ENCODE measurements around the gene RELN. TPM values are rescaled to one million over a fixed set of nuclear protein-coding genes. Genes with fewer than 3 reads are reported as not detected.
"Not testable (repeated sequence)": the region's sequence is repeated elsewhere in the genome, so short reads cannot be mapped to it uniquely, and the experiment has no call there.

RELN gene
- total RNA-seq, 6 donors from 2014 or later = 1.1 to 3.6 (median 2.6) TPM; not detected in 1

GRCh38 chr7:103915680-103916357 is 73.6 kb downstream of the RELN start:
- Histone ChIP-seq H3K4me3 (no peak overlapping the region), H3K4me1 (no peaks in the 10 kb centered on the region), H3K27me3 (no peaks in the 10 kb centered on the region), H3K27ac (no peak overlapping the region), H3K36me3 (no peaks in the 10 kb centered on the region), H3K9me3 (no peaks in the 10 kb centered on the region)
- TF ChIP-seq CTCF (IDR thresholded peaks at IDR 0.05) (no peak), POLR2AphosphoS5 (IDR thresholded peaks at IDR 0.05) (no peak), EP300 (IDR thresholded peaks at IDR 0.05) (no peak), POLR2A (IDR thresholded peaks at IDR 0.05) (no peak)
- ATAC-seq (ENCODE audit: low FRiP score in 2 of 2) = no peak
- DNase-seq = no peak
- WGBS, 2 donors = 64 to 69% methylated on average over 1 of the region's 1 CpG

GRCh38 chr7:103914147-103914899 is 75.1 kb downstream of the RELN start:
- Histone ChIP-seq H3K36me3 (no peaks in the 10 kb centered on the region), H3K4me3 (no peak overlapping the region), H3K27me3 (no peaks in the 10 kb centered on the region), H3K27ac (no peak overlapping the region), H3K4me1 (no peaks in the 10 kb centered on the region), H3K9me3 (no peaks in the 10 kb centered on the region)
- DNase-seq (no peak), ATAC-seq (ENCODE audit: low FRiP score in 2 of 2) (no peak)
- 79% methylated on average over 6 of the region's 6 CpGs for WGBS, 2 donors
- no peak for TF ChIP-seq CTCF (IDR thresholded peaks at IDR 0.05)
- TF ChIP-seq POLR2A (IDR thresholded peaks at IDR 0.05) = no peak
- TF ChIP-seq EP300 (IDR thresholded peaks at IDR 0.05) = no peak
- no peak for TF ChIP-seq POLR2AphosphoS5 (IDR thresholded peaks at IDR 0.05)

GRCh38 chr7:103912891-103913605 is 76.4 kb downstream of the RELN start:
- Histone ChIP-seq H3K9me3 (no peaks in the 10 kb centered on the region), H3K27me3 (no peaks in the 10 kb centered on the region), H3K36me3 (no peaks in the 10 kb centered on the region), H3K4me3 (no peak overlapping the region), H3K4me1 (no peaks in the 10 kb centered on the region), H3K27ac (no peak overlapping the region)
- DNase-seq (no peak), ATAC-seq (ENCODE audit: low FRiP score in 2 of 2) (no peak)
- TF ChIP-seq POLR2A (IDR thresholded peaks at IDR 0.05) (no peak), POLR2AphosphoS5 (IDR thresholded peaks at IDR 0.05) (no peak), EP300 (IDR thresholded peaks at IDR 0.05) (no peak), CTCF (IDR thresholded peaks at IDR 0.05) (no peak)
- WGBS, 2 donors = 63 to 65% methylated on average over 1 of the region's 1 CpG

- not testable (repeated sequence) for DNase-seq; H3K9me3 ChIP-seq; ATAC-seq (ENCODE audit: low FRiP score in 2 of 2); H3K27me3 ChIP-seq; H3K27ac ChIP-seq; H3K4me1 ChIP-seq; H3K36me3 ChIP-seq; H3K4me3 ChIP-seq
- 100% methylated on average over 1 of the region's 1 CpG; no CpG with 5 or more reads in 1 of the 2 donors for WGBS, 2 donors
Measured at GRCh38 chr7:103911015-103911414, 78.4 kb downstream of the RELN start.

GRCh38 chr7:103905997-103906396 is 83.5 kb downstream of the RELN start:
- H3K4me3 ChIP-seq = no peak overlapping the region
- no peaks in the 10 kb centered on the region for H3K9me3 ChIP-seq
- 65 to 66% methylated on average over 2 of the region's 2 CpGs for WGBS, 2 donors
- TF ChIP-seq POLR2A (IDR thresholded peaks at IDR 0.05) (no peak), EP300 (IDR thresholded peaks at IDR 0.05) (no peak), POLR2AphosphoS5 (IDR thresholded peaks at IDR 0.05) (no peak), CTCF (IDR thresholded peaks at IDR 0.05) (no peak)
- H3K27me3 ChIP-seq = no peaks in the 10 kb centered on the region
- DNase-seq (no peak), ATAC-seq (ENCODE audit: low FRiP score in 2 of 2) (no peak)
- H3K4me1 ChIP-seq = no peaks in the 10 kb centered on the region
- no peaks in the 10 kb centered on the region for H3K36me3 ChIP-seq
- H3K27ac ChIP-seq = no peak overlapping the region
